ENCODE results near the gene ZNF566. TPM values are rescaled to one million over a fixed set of nuclear protein-coding genes. Genes with fewer than 3 reads are reported as not detected.

Gene ZNF566
- total and polyA plus RNA-seq, 2 of the 13 experiments (the other 11 are each of a cell fraction or from before 2014, with no cell fraction given) = 4.8 to 13.7 TPM

DNA sequence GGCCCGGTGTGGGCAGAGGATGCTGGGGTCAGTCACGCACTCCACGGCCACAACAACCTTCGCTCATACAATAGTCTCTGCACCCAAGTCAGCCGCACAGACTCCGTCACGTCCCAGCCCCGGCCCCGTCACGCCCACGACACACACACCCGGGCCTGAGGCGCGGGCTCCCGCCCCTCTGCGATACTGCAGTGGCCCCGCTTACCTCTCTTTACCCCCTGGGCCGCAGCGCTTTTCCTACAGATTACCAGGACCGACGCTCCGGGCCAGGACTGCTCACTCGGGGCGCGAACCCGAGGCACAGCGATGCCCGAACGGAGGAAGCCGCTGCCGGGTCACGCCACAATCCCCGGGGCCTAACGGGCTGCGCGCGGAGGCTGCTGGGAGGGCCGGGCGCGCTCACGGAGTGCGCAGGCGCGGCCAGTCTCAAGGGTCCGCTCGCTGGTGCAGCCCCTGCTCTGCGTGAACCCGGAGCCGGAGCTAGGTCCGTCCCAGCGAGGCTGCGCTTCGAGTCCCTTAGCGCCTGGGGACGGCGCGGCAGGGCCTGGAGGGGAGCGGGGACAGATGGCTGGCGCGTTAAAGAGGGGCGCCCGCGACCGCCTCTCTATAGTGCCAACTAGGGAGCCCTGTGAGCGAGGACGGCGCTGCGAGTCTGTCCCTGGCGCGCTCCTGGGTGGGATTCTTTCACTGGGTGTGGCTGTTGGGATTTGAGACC, 70.9 kb downstream of the ZNF566 start, which contains the start of gene ZFP82 (continued):
- TF ChIP-seq ZNF484 (CRISPR knock-in tag; IDR thresholded peaks at IDR 0.05; ENCODE audit: borderline replicate concordance, low read depth) = no peak
- TF ChIP-seq ZNF660 (CRISPR knock-in tag; IDR thresholded peaks at IDR 0.05; ENCODE audit: borderline replicate concordance, low read depth) = no peak
- no peak for TF ChIP-seq FOSL1 (CRISPR knock-in tag; IDR thresholded peaks at IDR 0.05; ENCODE audit: borderline replicate concordance)
- TF ChIP-seq STAG1 (CRISPR knock-in tag; IDR thresholded peaks at IDR 0.05) = no peak
- TF ChIP-seq SP1 (IDR thresholded peaks at IDR 0.05) = no peak
- 0 out of 2 replicates have a peak, but pooled peaks have one; percentile 12 for TF ChIP-seq SP1 (CRISPR knock-in tag; IDR thresholded peaks at IDR 0.05)
- TF ChIP-seq ZFAT (CRISPR knock-in tag; conservative IDR thresholded peaks at IDR 0.05) = 0 out of 2 replicates have a peak, but pooled peaks have one; percentile 49
- TF ChIP-seq ZNF430 (CRISPR knock-in tag; IDR thresholded peaks at IDR 0.05) = peak; percentile 82
- no peak for TF ChIP-seq ZNF17 (CRISPR knock-in tag; IDR thresholded peaks at IDR 0.05)
- no peak for TF ChIP-seq HOXD1 (CRISPR knock-in tag; IDR thresholded peaks at IDR 0.05)
- no peak for TF ChIP-seq HMG20A (CRISPR knock-in tag; IDR thresholded peaks at IDR 0.05; ENCODE audit: borderline replicate concordance)
- TF ChIP-seq ZNF703 (CRISPR knock-in tag; IDR thresholded peaks at IDR 0.05; ENCODE audit: borderline replicate concordance) = no peak
- TF ChIP-seq, protein P1, sequence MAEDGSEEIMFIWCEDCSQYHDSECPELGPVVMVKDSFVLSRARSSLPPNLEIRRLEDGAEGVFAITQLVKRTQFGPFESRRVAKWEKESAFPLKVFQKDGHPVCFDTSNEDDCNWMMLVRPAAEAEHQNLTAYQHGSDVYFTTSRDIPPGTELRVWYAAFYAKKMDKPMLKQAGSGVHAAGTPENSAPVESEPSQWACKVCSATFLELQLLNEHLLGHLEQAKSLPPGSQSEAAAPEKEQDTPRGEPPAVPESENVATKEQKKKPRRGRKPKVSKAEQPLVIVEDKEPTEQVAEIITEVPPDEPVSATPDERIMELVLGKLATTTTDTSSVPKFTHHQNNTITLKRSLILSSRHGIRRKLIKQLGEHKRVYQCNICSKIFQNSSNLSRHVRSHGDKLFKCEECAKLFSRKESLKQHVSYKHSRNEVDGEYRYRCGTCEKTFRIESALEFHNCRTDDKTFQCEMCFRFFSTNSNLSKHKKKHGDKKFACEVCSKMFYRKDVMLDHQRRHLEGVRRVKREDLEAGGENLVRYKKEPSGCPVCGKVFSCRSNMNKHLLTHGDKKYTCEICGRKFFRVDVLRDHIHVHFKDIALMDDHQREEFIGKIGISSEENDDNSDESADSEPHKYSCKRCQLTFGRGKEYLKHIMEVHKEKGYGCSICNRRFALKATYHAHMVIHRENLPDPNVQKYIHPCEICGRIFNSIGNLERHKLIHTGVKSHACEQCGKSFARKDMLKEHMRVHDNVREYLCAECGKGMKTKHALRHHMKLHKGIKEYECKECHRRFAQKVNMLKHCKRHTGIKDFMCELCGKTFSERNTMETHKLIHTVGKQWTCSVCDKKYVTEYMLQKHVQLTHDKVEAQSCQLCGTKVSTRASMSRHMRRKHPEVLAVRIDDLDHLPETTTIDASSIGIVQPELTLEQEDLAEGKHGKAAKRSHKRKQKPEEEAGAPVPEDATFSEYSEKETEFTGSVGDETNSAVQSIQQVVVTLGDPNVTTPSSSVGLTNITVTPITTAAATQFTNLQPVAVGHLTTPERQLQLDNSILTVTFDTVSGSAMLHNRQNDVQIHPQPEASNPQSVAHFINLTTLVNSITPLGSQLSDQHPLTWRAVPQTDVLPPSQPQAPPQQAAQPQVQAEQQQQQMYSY (CRISPR knock-in tag; IDR thresholded peaks at IDR 0.05) = peak; percentile 60
- peak; percentile 93 for TF ChIP-seq KDM5B (CRISPR knock-in tag; IDR thresholded peaks at IDR 0.05; ENCODE audit: borderline replicate concordance)
- no peak for TF ChIP-seq ELF3 (CRISPR knock-in tag; IDR thresholded peaks at IDR 0.05)
- TF ChIP-seq, protein P2, sequence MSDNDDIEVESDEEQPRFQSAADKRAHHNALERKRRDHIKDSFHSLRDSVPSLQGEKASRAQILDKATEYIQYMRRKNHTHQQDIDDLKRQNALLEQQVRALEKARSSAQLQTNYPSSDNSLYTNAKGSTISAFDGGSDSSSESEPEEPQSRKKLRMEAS (IDR thresholded peaks at IDR 0.05) = peak; percentile 77
- TF ChIP-seq, protein P3, sequence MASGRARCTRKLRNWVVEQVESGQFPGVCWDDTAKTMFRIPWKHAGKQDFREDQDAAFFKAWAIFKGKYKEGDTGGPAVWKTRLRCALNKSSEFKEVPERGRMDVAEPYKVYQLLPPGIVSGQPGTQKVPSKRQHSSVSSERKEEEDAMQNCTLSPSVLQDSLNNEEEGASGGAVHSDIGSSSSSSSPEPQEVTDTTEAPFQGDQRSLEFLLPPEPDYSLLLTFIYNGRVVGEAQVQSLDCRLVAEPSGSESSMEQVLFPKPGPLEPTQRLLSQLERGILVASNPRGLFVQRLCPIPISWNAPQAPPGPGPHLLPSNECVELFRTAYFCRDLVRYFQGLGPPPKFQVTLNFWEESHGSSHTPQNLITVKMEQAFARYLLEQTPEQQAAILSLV (CRISPR knock-in tag; IDR thresholded peaks at IDR 0.05; ENCODE audit: borderline replicate concordance) = no peak
- no peak for TF ChIP-seq ZNF737 (CRISPR knock-in tag; IDR thresholded peaks at IDR 0.05; ENCODE audit: borderline replicate concordance)
- TF ChIP-seq ARHGAP35 (CRISPR knock-in tag; IDR thresholded peaks at IDR 0.05; ENCODE audit: borderline replicate concordance) = no peak
- TF ChIP-seq EZH2 (conservative IDR thresholded peaks at IDR 0.05; ENCODE audit: low read depth, low read length) = no peak
- TF ChIP-seq, protein P4, sequence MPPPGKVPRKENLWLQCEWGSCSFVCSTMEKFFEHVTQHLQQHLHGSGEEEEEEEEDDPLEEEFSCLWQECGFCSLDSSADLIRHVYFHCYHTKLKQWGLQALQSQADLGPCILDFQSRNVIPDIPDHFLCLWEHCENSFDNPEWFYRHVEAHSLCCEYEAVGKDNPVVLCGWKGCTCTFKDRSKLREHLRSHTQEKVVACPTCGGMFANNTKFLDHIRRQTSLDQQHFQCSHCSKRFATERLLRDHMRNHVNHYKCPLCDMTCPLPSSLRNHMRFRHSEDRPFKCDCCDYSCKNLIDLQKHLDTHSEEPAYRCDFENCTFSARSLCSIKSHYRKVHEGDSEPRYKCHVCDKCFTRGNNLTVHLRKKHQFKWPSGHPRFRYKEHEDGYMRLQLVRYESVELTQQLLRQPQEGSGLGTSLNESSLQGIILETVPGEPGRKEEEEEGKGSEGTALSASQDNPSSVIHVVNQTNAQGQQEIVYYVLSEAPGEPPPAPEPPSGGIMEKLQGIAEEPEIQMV (CRISPR knock-in tag; IDR thresholded peaks at IDR 0.05; ENCODE audit: low read depth) = no peak
- TF ChIP-seq ZNF10 (CRISPR knock-in tag; IDR thresholded peaks at IDR 0.05; ENCODE audit: borderline replicate concordance, low read depth) = no peak
